Tibial nerve (tissue), 3 donors: ENCODE data around the gene ZDHHC1.

ENCODE experiments used
- POLR2A ChIP-seq, 2 donors: fragments of 450-650 bp; IDR thresholded peaks; one replicate each; pipeline ENCODE4 v1.6.1; 2017; ENCODE audit warnings: antibody characterized with exemption in 2 of 2, mild to moderate bottlenecking in 2 of 2, moderate library complexity in 2 of 2
- TF ChIP-seq, protein P1 (sequence below), 5 experiments: fragments of 200-600 bp in 3 of 5; fragments of 450-650 bp in 2 of 5; sonication (generic) in 3 of 5; IDR thresholded peaks; one replicate each; pipeline ENCODE4 v1.5.1; 2016 to 2019; ENCODE audit warnings: antibody characterized with exemption in 5 of 5, mild to moderate bottlenecking in 3 of 5, moderate library complexity in 2 of 5

DNA sequence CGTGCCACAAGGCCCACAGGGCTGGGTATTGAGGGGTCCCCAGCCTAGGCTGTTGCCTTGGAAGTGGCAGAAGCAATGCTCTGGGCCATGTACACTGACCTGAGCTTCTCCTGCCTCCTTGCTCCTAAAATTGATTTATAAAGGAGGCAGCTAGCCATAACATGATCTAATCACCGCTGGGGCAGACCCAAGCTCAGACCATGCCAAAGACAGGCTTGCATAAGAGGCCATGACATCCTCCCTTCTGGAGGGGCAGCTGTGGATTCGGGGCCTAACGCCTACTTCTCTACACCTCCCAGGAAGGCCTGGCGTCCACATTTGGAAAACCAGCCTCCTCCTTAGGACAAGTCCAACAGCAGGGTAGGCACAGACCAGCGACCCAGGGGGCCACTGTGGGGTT lies 27.0 kb upstream of the ZDHHC1 start:
- TF ChIP-seq, protein P1, sequence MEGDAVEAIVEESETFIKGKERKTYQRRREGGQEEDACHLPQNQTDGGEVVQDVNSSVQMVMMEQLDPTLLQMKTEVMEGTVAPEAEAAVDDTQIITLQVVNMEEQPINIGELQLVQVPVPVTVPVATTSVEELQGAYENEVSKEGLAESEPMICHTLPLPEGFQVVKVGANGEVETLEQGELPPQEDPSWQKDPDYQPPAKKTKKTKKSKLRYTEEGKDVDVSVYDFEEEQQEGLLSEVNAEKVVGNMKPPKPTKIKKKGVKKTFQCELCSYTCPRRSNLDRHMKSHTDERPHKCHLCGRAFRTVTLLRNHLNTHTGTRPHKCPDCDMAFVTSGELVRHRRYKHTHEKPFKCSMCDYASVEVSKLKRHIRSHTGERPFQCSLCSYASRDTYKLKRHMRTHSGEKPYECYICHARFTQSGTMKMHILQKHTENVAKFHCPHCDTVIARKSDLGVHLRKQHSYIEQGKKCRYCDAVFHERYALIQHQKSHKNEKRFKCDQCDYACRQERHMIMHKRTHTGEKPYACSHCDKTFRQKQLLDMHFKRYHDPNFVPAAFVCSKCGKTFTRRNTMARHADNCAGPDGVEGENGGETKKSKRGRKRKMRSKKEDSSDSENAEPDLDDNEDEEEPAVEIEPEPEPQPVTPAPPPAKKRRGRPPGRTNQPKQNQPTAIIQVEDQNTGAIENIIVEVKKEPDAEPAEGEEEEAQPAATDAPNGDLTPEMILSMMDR (IDR thresholded peaks at IDR 0.05), result no peak
- no peak for TF ChIP-seq POLR2A (IDR thresholded peaks at IDR 0.05)
